Stimulated activated CD4-positive, alpha-beta T cell treated with anti-CD3 and anti-CD28 coated beads, Interleukin-15, amount 100 ng/mL, for 1 hour (primary cell): ENCODE measurements around the gene ANP32B.
A peak's percentile ranks its signal among the peaks of the same experiment; 100 is the strongest.
"Not testable (repeated sequence)": the region's sequence is repeated elsewhere in the genome, so short reads cannot be mapped to it uniquely, and the experiment has no call there.

Source experiments
- DNase-seq, 2 donors: peaks; one replicate each; pipeline ENCODE4 v3.0.0-alpha.2; 2020; ENCODE audit warnings: low read depth in 1 of 2, low spot score in 1 of 2

The ANP32B gene

GRCh38 chr9:97962575-97962974, 20.6 kb upstream of the ANP32B start:
- DNase-seq = no peak

GRCh38 chr9:97963232-97963631, 19.9 kb upstream of the ANP32B start:
- DNase-seq = no peak

- DNase-seq = no peak
These were observed 18.2 kb upstream of the ANP32B start for GRCh38 chr9:97964901-97965300.

GRCh38 chr9:97966493-97966892, 16.6 kb upstream of the ANP32B start:
- no peak for DNase-seq

GRCh38 chr9:97969014-97969413, 14.1 kb upstream of the ANP32B start:
- no peak for DNase-seq

- DNase-seq = no peak
These were observed 13.0 kb upstream of the ANP32B start for GRCh38 chr9:97970165-97970564.

- no peak for DNase-seq
These were observed 10.4 kb upstream of the ANP32B start for GRCh38 chr9:97972753-97973152.

- no peak for DNase-seq
These were observed 7.8 kb upstream of the ANP32B start for GRCh38 chr9:97975376-97975775.

GRCh38 chr9:97976633-97977032, 6.5 kb upstream of the ANP32B start:
- not testable (repeated sequence) for DNase-seq

- no peak for DNase-seq
These were observed 4.6 kb upstream of the ANP32B start for GRCh38 chr9:97978371-97979130.

GRCh38 chr9:97979788-97980478, 3.2 kb upstream of the ANP32B start:
- DNase-seq = no peak

GRCh38 chr9:97980479-97980803, 2.7 kb upstream of the ANP32B start:
- no peak for DNase-seq

- no peak for DNase-seq
These were observed 2.0 kb upstream of the ANP32B start for GRCh38 chr9:97980918-97981845.

- DNase-seq = no peak
These were observed 1.1 kb upstream of the ANP32B start for GRCh38 chr9:97981846-97982682.

- DNase-seq = peak; percentile 43 to 59
These were observed 547 bp downstream of the ANP32B start for GRCh38 chr9:97983589-97984187.

- DNase-seq = peak; percentile 64 to 80
These were observed 1.3 kb downstream of the ANP32B start for GRCh38 chr9:97984188-97985057.

GRCh38 chr9:97985058-97985861, 2.1 kb downstream of the ANP32B start:
- DNase-seq = peak in 1 of 2 donors; percentile 17

GRCh38 chr9:97987487-97987886, 4.3 kb downstream of the ANP32B start:
- DNase-seq = no peak

GRCh38 chr9:97990259-97990658, 7.1 kb downstream of the ANP32B start:
- DNase-seq = no peak
